Vagina (tissue), 2 donors: Measurements from ENCODE around the gene GRAMD4.

Experiments
- POLR2A ChIP-seq, 2 donors: fragments of 450-650 bp; IDR thresholded peaks; one replicate each; pipeline ENCODE4 v1.6.1; 2017; ENCODE audit warnings: antibody characterized with exemption in 2 of 2, mild to moderate bottlenecking in 2 of 2, moderate library complexity in 2 of 2
- TF ChIP-seq, protein P1 (sequence below), 3 experiments: fragments of 450-650 bp in 2 of 3; fragments of 200-600 bp in 1 of 3; sonication (generic) in 1 of 3; IDR thresholded peaks; one replicate each; pipeline ENCODE4 v1.5.1; 2017 to 2019; ENCODE audit warnings: antibody characterized with exemption in 3 of 3, mild to moderate bottlenecking in 2 of 3, moderate library complexity in 2 of 3

DNA sequence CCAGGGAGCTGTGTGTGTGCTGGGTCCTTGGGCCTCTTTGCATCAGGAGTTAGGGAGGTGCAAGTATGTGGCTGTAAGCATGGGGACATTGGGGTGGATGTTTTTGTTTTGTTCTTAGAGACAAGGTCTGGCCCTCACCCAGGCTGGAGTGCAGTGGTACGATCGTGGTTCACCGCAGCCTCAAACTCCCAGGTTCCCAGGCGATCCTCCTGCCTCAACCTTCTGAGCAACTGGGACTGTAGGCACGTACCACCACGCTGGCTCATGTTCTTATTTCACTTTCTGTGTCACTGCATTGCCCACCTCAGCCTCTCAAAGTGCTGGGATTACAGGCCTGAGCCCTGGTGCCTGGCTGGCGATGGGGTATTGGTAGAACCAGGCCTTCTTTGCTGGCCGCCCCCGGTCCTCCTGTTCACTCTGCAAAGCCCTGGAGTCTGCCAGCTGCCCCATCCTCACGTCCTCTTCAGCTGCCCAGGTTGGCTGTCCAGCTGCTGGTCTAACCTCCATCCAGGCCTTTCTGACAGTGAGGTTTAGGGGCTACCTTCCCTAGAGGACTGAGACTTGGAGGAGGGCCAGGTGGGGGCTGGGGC is 851 bp upstream of the GRAMD4 start:
- TF ChIP-seq POLR2A (IDR thresholded peaks at IDR 0.05) = no peak
- TF ChIP-seq, protein P1, sequence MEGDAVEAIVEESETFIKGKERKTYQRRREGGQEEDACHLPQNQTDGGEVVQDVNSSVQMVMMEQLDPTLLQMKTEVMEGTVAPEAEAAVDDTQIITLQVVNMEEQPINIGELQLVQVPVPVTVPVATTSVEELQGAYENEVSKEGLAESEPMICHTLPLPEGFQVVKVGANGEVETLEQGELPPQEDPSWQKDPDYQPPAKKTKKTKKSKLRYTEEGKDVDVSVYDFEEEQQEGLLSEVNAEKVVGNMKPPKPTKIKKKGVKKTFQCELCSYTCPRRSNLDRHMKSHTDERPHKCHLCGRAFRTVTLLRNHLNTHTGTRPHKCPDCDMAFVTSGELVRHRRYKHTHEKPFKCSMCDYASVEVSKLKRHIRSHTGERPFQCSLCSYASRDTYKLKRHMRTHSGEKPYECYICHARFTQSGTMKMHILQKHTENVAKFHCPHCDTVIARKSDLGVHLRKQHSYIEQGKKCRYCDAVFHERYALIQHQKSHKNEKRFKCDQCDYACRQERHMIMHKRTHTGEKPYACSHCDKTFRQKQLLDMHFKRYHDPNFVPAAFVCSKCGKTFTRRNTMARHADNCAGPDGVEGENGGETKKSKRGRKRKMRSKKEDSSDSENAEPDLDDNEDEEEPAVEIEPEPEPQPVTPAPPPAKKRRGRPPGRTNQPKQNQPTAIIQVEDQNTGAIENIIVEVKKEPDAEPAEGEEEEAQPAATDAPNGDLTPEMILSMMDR (IDR thresholded peaks at IDR 0.05) = no peak
